H7 (cell line): Measurements from ENCODE around the gene ZCCHC4. TPM values are rescaled to one million over a fixed set of nuclear protein-coding genes. Genes with fewer than 3 reads are reported as not detected.

ENCODE experiments used
- total RNA-seq: library from RNA; depleted of rRNA; stranded (reverse); fragments of >200 nt; shearing (Covaris generic); gene quantifications from 2 replicates; pipeline ENCODE4 v1.2.3, GENCODE V29; 2014; rRNA removed

The ZCCHC4 gene
- total RNA-seq, 1 experiment from 2014 or later: 12.4 TPM

Other genes with a start within 250 kb of the ZCCHC4 start
- gene SEPSECS, start 152.3 kb upstream of the ZCCHC4 start, total RNA-seq: 7.3 and 8.8 TPM in 2 replicates
- gene PI4K2B, start 78.7 kb upstream of the ZCCHC4 start, total RNA-seq: 14.8 and 18.3 TPM in 2 replicates
- gene ANAPC4, start 64.5 kb downstream of the ZCCHC4 start, total RNA-seq: 20.6 and 27.9 TPM in 2 replicates